Heart right ventricle (tissue), 16 donors: Measurements from ENCODE around the gene HDAC2. TPM values are rescaled to one million over a fixed set of nuclear protein-coding genes. Genes with fewer than 3 reads are reported as not detected.
A peak's percentile ranks its signal among the peaks of the same experiment; 100 is the strongest.

Experiments
- ATAC-seq, 8 donors: fragments of 200-7000 bp; cut with Tn5 transposase; one replicate each; pipeline ENCODE4 v1.9.1; 2020; ENCODE audit warnings: mild to moderate bottlenecking in 8 of 8, moderate library complexity in 8 of 8, moderate number of reproducible peaks in 1 of 8
- DNase-seq, 2 donors: peaks; one replicate each; pipeline ENCODE4 v3.0.0-alpha.2; 2020
- H3K27ac ChIP-seq, 10 donors: fragments of 200-600 bp; sonication (generic) in 2 of 10; one replicate each; pipeline versions ENCODE4 v1.5.0 to v1.8.0; 2020 to 2022; ENCODE audit warnings: mild to moderate bottlenecking in 3 of 10
- H3K27me3 ChIP-seq, 7 donors: fragments of 200-600 bp; one replicate each; pipeline ENCODE4 v1.8.0; 2021 to 2022; ENCODE audit warnings: mild to moderate bottlenecking in 2 of 7
- H3K36me3 ChIP-seq, 9 donors: fragments of 200-600 bp; sonication (generic) in 1 of 9; one replicate each; pipeline versions ENCODE4 v1.5.0 to v1.8.0; 2020 to 2022; ENCODE audit warnings: mild to moderate bottlenecking in 2 of 9
- H3K4me1 ChIP-seq, 9 donors: fragments of 200-600 bp; sonication (generic) in 1 of 9; one replicate each; pipeline versions ENCODE4 v1.5.0 to v1.8.0; 2020 to 2022; ENCODE audit warnings: mild to moderate bottlenecking in 4 of 9
- H3K4me3 ChIP-seq, 10 donors: fragments of 200-600 bp; sonication (generic) in 2 of 10; one replicate each; pipeline versions ENCODE4 v1.5.0 to v1.8.0; 2020 to 2022; ENCODE audit warnings: mild to moderate bottlenecking in 7 of 10, moderate library complexity in 2 of 10
- H3K9me3 ChIP-seq, 11 donors: fragments of 200-600 bp in 10 of 11; sonication (generic) in 2 of 11; one replicate each; pipeline versions ENCODE4 v1.5.0 to v1.8.0; 2013 to 2022; ENCODE audit warnings: mild to moderate bottlenecking in 2 of 11, control low read depth in 1 of 11, moderate library complexity in 1 of 11
- WGBS, 2 donors: extraction: QIAGEN DNeasy Blood & Tissue Kit; methylation state at CpG; one replicate each; pipeline ENCODE4 v1.1.7; 2013; ENCODE audit warnings: inconsistent platforms in 1 of 2; 5-methylcytosine and 5-hydroxymethylcytosine counted together
- intact Hi-C, 10 donors: fragments of 100-400 bp; cut with DNase I; formaldehyde crosslinking; loops; one replicate each; pipeline versions ENCODE4 v1.11.1 to v1.14.2; 2022
- polyA plus RNA-seq, 2 donors: library from polyadenylated mRNA; stranded (reverse); fragments of 200-250 nt; gene quantifications; one replicate each; pipeline ENCODE4 v1.2.3, GENCODE V29; 2013
- total RNA-seq, 10 donors: library from RNA; stranded (reverse); fragmentation: NEBNext Ultra II Directional in 3 of 10; extraction: Animal tissue kit (Norgen Biotek cat#: 25700) in 3 of 10; gene quantifications; one replicate each; pipeline versions ENCODE4 v1.2.1 to v1.2.4, GENCODE V29; 2021 to 2023
- TF ChIP-seq, protein P1 (sequence below), 9 donors: fragments of 200-600 bp; sonication (generic) in 2 of 9; IDR thresholded peaks; one replicate each; pipeline versions ENCODE4 v1.5.0 to v1.8.0; 2021 to 2022; ENCODE audit warnings: antibody characterized with exemption in 9 of 9, mild to moderate bottlenecking in 5 of 9, moderate library complexity in 1 of 9
- donor health status: Arrhythmogenic right ventricular cardiomyopathy.
- donor health status: ischemic (EF 13 %, LVEDD 7.1; RV severe dilation, severe dysfunction).
- donor health status: healthy with polysubstance abuse.
- donor health status: DM: no; HTN: yes; CAD: no.
- donor health status: DM: no; HTN: no; CAD: no.
- donor health status: ischemic (EF 25% LVEDD 6.9; RV normal size, moderate dysfunction).
- donor health status: ischemic (EF 25% LVEDD 5.7; RV mildly dilated, moderate dysfunction).
- donor health status: healthy.
- donor health status: DM: yes; HTN: yes; CAD: no.
- donor health status: Ischemic cardiomyopathy.
- donor health status: ischemic (EF 35%, LVEDD 5.7; RV mildly dilated, moderate dysfunction).
- donor health status: nonischemic (EF 11% LVEDD 7.7; RV severe dilation, severe dysfunction).
- donor health status: DM: yes; HTN: yes; CAD: no.
- donor health status: PGD.
- donor health status: ischemic (EF 29% LVEDD 5.4; RV normal size, mild dysfunction).
- donor health status: nonischemic (EF 23%, LVEDD 6.1; RV moderate dilation, normal function).

Gene HDAC2
- total and polyA plus RNA-seq, 12 donors: 23.2 to 60.2 (median 46.2) TPM

- peaks cover 0 to 5% (median 0%) of the 10 kb centered on the region in 9 donors for H3K4me1 ChIP-seq
- no peak overlapping the region for H3K27ac ChIP-seq
- H3K36me3 ChIP-seq: no peaks in the 10 kb centered on the region
- 88 to 93% methylated on average over 2 of the region's 2 CpGs for WGBS, 2 donors
- peak in 1 of 8 donors; percentile 61 for ATAC-seq
- H3K27me3 ChIP-seq: no peaks in the 10 kb centered on the region
- H3K9me3 ChIP-seq: no peaks in the 10 kb centered on the region
- no peak for DNase-seq
- TF ChIP-seq, protein P1, sequence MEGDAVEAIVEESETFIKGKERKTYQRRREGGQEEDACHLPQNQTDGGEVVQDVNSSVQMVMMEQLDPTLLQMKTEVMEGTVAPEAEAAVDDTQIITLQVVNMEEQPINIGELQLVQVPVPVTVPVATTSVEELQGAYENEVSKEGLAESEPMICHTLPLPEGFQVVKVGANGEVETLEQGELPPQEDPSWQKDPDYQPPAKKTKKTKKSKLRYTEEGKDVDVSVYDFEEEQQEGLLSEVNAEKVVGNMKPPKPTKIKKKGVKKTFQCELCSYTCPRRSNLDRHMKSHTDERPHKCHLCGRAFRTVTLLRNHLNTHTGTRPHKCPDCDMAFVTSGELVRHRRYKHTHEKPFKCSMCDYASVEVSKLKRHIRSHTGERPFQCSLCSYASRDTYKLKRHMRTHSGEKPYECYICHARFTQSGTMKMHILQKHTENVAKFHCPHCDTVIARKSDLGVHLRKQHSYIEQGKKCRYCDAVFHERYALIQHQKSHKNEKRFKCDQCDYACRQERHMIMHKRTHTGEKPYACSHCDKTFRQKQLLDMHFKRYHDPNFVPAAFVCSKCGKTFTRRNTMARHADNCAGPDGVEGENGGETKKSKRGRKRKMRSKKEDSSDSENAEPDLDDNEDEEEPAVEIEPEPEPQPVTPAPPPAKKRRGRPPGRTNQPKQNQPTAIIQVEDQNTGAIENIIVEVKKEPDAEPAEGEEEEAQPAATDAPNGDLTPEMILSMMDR (IDR thresholded peaks at IDR 0.05): no peak
- no peak overlapping the region for H3K4me3 ChIP-seq
- intact Hi-C loops: loop anchor here in 2 of 10 donors (5.0 to 10.0 kb wide), 3 partner anchors 73 to 125 kb away; no protein-coding TSS in a partner anchor
Measured at GRCh38 chr6:113982055-113982550, 11.2 kb upstream of the HDAC2 start.

- DNase-seq: no peak
- no peak overlapping the region for H3K4me3 ChIP-seq
- H3K27ac ChIP-seq: no peak overlapping the region
- no peaks in the 10 kb centered on the region for H3K27me3 ChIP-seq
- peaks cover 0 to 5% (median 0%) of the 10 kb centered on the region in 9 donors for H3K4me1 ChIP-seq
- WGBS, 2 donors: 83 to 91% methylated on average over 4 of the region's 4 CpGs
- intact Hi-C loops: loop anchor here in 2 of 10 donors (5.0 to 10.0 kb wide), 3 partner anchors 74 to 126 kb away; no protein-coding TSS in a partner anchor
- TF ChIP-seq, protein P1 (IDR thresholded peaks at IDR 0.05): peak in 7 of 9 donors; percentile 33 to 57 (median 50)
- no peaks in the 10 kb centered on the region for H3K36me3 ChIP-seq
- H3K9me3 ChIP-seq: no peaks in the 10 kb centered on the region
- ATAC-seq: peak in 2 of 8 donors; percentile 42 to 63
Measured at GRCh38 chr6:113980937-113981554, 10.1 kb upstream of the HDAC2 start.

DNA sequence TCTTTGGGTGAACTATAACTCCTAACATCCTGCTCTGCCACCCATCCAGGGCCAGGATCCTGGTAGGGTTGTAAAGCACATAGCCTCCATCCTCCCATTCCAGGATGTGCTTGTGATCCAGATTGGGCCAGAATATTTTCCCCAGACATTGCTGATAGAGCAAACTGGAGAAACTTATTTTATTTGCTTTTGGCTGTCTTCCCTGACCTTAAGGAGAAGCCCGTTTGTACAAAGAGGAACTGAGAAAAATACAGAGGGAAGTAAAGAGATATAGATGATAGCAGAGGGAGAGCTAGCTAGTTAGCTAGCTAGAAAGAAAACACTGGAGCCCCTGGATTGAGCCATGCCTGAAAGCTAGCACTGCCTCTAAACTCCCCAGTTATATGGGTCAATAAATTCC lies 9.0 kb upstream of the HDAC2 start:
- intact Hi-C loops: loop anchor here in 2 of 10 donors (5.0 to 10.0 kb wide), 3 partner anchors 75 to 127 kb away; no protein-coding TSS in a partner anchor
- Histone ChIP-seq H3K36me3 (no peaks in the 10 kb centered on the region), H3K27me3 (no peaks in the 10 kb centered on the region), H3K9me3 (no peaks in the 10 kb centered on the region), H3K4me1 (peaks cover 0 to 5% (median 0%) of the 10 kb centered on the region in 9 donors), H3K27ac (no peak overlapping the region), H3K4me3 (no peak overlapping the region)
- DNase-seq (no peak), ATAC-seq (peak in 3 of 8 donors; percentile 22 to 63 (median 49))
- TF ChIP-seq, protein P1 (IDR thresholded peaks at IDR 0.05): no peak
- 39 to 44% methylated on average over 1 of the region's 1 CpG for WGBS, 2 donors

DNA sequence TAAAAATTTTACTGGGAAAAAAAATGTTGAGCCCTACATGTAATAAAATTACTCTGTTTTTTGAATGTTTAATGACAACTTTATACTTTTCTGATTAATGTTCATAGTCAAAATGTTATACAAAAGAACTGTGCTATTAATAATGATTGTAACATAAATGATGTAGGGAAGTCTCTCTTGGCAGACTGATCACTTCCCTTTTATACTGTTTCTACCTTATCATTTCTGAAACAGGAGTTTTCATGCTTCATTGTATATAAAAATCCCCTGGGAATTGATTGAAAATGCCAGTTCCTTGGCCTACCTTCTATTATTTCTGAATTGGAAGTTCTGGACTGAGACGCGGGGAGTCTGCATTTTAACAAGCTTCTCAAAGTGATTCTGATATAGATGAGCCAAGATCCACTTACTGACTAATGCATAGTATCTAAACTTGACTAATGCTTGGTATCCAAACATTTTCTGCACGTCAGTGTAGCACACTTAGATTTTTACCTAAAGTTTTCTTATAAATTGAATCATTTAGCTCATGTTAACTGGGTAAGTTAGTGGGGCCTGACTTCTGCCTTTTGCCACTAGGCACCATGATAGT lies 7.2 kb upstream of the HDAC2 start:
- no peak overlapping the region for H3K4me3 ChIP-seq
- H3K36me3 ChIP-seq: no peaks in the 10 kb centered on the region
- peaks cover 0 to 5% (median 0%) of the 10 kb centered on the region in 9 donors for H3K4me1 ChIP-seq
- intact Hi-C loops: no loop called here
- WGBS, 2 donors: 91 to 92% methylated on average over 3 of the region's 3 CpGs
- TF ChIP-seq, protein P1 (IDR thresholded peaks at IDR 0.05): no peak
- H3K27me3 ChIP-seq: no peaks in the 10 kb centered on the region
- H3K9me3 ChIP-seq: no peaks in the 10 kb centered on the region
- DNase-seq (no peak), ATAC-seq (no peak)
- no peak overlapping the region for H3K27ac ChIP-seq
